GM18867 (cell line): ENCODE results near the gene CAP2.
A peak's percentile ranks its signal among the peaks of the same experiment; 100 is the strongest.
"Not testable (repeated sequence)": the region's sequence is repeated elsewhere in the genome, so short reads cannot be mapped to it uniquely, and the experiment has no call there.

ENCODE experiments used
- ATAC-seq: cut with Tn5 transposase; IDR thresholded peaks from one replicate; pipeline ENCODE4 v1.9.1; 2021; ENCODE audit warnings: mild to moderate bottlenecking, moderate library complexity; ENCODE audit not compliant: unreplicated experiment

Gene CAP2

GRCh38 chr6:17501442-17501841, 108.0 kb downstream of the CAP2 start:
- ATAC-seq = no peak

- ATAC-seq = no peak
Observed at GRCh38 chr6:17501982-17502704, 108.7 kb downstream of the CAP2 start.

- no peak for ATAC-seq
Observed at GRCh38 chr6:17503051-17503450, 109.7 kb downstream of the CAP2 start.

- ATAC-seq = no peak
Observed at GRCh38 chr6:17504005-17504404, 110.6 kb downstream of the CAP2 start.

DNA sequence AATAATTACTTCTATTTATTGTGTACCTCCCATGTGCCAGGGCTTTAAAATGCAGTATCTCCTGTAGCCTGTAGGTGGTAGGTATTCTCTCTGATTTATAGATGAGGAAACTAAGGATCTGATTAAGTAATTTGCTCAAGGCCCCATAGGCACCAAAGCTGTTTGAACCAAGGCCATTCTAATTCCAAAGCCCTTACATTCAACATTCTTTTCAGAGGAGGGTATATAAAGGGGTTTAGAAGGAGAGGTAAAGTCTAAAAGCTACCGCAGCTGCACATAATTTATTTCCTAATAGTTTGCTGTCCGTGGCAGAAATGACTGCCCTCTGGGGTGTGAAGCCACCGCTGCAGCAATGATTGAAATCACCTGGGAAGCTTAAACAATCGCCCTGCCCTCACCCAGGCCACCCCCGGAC, 111.7 kb downstream of the CAP2 start:
- no peak for ATAC-seq

DNA sequence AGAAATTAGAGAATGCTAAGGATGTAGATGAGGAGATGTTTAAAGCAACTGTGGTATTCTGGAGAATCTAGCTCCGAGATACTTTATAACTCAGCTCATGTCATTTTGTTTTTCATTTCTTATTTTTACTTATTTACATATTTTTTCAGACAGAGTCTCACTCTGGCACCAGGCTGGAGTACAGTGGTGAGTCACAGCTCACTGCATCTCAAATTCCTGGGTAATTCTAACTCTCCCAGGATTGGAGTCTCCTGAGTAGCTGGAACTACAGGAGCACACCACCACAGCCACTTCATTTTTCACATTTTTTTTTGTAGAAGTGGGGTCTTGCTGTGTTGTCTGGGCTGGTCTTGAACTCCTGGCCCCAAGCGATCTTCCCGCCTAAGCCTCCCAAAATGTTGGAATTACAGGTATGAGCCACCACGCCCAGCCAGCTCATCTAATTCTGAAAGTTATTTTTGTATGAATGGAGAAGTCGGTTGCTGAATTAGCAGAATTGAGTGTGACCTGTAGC, 112.4 kb downstream of the CAP2 start:
- ATAC-seq = no peak

- no peak for ATAC-seq
Observed at GRCh38 chr6:17506531-17506930, 113.1 kb downstream of the CAP2 start.

DNA sequence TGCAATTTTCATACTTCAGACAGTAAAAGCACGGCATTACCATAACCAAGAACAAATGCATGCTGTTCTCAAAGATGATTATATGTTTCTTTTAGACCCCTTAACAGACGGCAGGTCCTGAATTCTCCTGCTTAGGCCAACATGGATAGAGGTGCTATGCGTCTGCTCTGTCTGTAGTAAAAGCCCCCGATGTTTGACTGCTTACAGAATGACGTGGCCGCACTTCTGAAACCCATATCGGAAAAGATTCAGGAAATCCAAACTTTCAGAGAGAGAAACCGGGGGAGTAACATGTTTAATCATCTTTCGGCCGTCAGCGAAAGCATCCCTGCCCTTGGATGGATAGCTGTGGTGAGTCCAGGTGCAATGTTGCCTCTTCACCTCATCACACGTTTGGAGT, 113.6 kb downstream of the CAP2 start:
- no peak for ATAC-seq

GRCh38 chr6:17511084-17511483, 117.7 kb downstream of the CAP2 start:
- ATAC-seq = no peak

GRCh38 chr6:17511580-17511979, 118.2 kb downstream of the CAP2 start:
- ATAC-seq = no peak

- ATAC-seq = no peak
Observed at GRCh38 chr6:17519120-17519519, 125.7 kb downstream of the CAP2 start.

DNA sequence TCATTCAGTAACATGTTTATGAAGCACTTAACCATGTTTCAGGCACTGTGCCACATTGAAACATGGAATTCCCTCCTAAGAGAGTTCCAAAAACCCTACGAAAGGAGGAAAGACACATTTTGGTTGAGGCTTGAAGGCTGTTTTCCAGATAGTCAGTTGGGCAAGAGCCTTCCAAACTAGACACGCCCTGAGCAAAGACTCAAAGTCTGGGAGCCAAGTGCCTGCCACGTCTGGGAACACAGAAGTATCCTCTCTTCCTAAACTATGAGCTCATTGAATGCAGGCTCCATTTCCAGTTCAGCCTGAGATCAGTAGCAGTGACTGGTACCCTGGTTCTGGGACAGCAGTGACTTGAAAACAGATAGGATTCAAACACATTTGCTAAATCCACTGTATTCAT, 132.2 kb downstream of the CAP2 start:
- ATAC-seq = no peak

- no peak for ATAC-seq
Observed at GRCh38 chr6:17527076-17527475, 133.7 kb downstream of the CAP2 start.

DNA sequence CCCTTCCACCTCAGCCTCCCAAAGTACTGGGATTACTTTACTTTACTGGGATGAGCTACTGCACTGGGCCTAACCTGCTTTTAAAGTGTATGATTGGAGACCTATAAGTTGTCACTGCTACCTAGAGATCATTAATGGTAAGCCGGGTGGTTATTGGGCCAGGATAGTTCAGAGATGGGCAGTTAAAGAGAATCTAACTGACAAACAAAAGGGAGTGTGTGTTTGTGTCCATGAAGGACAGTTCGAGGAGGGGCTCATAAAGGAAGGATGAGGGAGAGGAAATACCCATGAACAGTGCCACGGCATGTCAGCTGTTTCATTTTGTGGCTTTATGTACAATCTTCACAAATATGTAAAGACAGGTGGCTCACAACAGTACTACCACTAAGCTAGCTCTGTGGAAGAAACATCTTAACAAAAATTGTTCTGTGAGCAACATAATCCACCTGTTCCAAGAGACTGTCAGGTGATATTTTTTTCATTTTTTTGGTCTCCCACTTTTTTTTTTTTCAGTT, 137.0 kb downstream of the CAP2 start:
- no peak for ATAC-seq

GRCh38 chr6:17536586-17536985, 143.2 kb downstream of the CAP2 start:
- peak; percentile 69 for ATAC-seq

DNA sequence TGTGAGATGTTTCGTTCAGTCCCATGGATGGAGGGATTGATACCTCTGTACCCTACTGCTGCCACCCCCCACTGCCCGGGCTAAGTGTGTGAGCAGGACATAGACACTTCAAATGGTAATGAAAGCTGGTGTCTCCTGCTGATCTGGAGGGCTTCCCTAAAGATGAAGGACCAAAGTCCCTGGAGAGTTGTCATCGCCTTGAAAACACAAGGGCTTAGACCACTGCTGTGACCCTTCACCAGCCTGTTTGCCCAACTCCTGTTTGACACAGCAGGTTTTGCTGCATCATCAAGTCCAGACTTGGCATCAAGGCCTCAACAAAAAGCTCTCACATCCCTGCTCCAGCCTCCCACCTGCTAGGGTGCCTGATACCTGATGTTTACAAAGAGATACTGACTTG, 148.8 kb downstream of the CAP2 start:
- no peak for ATAC-seq

DNA sequence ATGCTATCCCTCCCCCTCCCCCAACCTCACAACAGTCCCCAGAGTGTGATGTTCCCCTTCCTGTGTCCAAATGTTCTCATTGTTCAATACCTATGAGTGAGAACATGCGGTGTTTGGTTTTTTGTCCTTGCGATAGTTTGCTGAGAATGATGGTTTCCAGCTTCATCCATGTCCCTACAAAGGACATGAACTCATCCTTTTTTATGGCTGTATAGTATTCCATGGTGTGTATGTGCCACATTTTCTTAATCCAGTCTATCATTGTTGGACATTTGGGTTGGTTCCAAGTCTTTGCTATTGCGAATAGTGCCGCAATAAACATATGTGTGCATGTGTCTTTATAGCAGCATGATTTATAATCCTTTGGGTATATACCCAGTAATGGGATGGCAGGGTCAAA, 152.3 kb downstream of the CAP2 start:
- ATAC-seq = not testable (repeated sequence)

- ATAC-seq = no peak
Observed at GRCh38 chr6:17551383-17551958, 158.1 kb downstream of the CAP2 start.

DNA sequence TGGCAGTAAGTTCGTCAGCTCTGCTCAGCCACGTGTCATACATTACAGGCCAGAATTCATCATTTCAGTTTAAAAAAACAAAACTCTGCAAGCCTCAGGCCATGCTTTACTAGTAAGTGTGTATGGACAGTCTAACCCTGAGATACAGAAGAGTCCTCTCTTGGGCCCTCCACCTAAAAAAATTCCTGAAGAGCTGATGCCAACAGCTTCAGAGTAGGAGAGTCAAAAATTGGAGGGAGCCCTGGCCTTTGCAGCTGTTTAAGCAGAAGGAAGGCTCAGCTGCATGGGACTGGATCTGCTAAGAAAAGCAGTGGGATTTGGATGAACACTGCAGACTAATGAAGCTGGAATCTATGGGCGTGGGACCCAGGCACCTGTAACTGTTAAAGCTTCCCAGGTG, 159.5 kb downstream of the CAP2 start:
- ATAC-seq = no peak

GRCh38 chr6:17556014-17556413, 162.6 kb downstream of the CAP2 start:
- ATAC-seq = no peak

- ATAC-seq = no peak
Observed at GRCh38 chr6:17562636-17563035, 169.2 kb downstream of the CAP2 start.

DNA sequence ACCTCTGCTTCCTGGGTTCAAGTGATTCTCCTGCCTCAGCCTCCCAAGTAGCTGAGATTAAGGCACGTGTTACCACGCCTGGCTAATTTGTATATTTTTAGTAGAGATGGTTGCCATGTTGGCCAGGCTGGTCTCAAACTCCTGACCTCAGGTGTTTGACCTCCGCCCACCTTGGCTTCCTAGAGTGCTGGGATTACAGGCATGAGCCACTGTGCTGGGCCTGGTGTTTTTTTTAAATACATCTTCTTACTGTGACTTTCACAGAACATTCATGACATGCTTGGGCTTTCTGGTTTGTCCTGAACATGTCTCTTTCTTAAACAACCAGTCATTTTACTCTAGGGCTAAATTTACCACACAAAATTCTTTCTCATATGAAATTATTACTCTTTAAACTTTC, 172.0 kb downstream of the CAP2 start:
- no peak for ATAC-seq
